Tibial nerve (tissue), 4 donors: ENCODE data around the gene GPS1.

Experiments
- CTCF ChIP-seq, 5 experiments: fragments of 200-600 bp in 3 of 5; fragments of 450-650 bp in 2 of 5; sonication (generic) in 3 of 5; IDR thresholded peaks; one replicate each; pipeline ENCODE4 v1.5.1; 2016 to 2019; ENCODE audit warnings: antibody characterized with exemption in 5 of 5, mild to moderate bottlenecking in 3 of 5, moderate library complexity in 2 of 5
- EP300 ChIP-seq, 2 donors: sonication (generic); formaldehyde crosslinking; IDR thresholded peaks; one replicate each; pipeline ENCODE4 v1.6.1; 2017; ENCODE audit warnings: antibody characterized with exemption in 2 of 2, mild to moderate bottlenecking in 1 of 2
- POLR2A ChIP-seq, 2 donors: fragments of 450-650 bp; IDR thresholded peaks; one replicate each; pipeline ENCODE4 v1.6.1; 2017; ENCODE audit warnings: antibody characterized with exemption in 2 of 2, mild to moderate bottlenecking in 2 of 2, moderate library complexity in 2 of 2

GRCh38 chr17:82081966-82082365 is 30.3 kb downstream of the GPS1 start:
- no peak for TF ChIP-seq CTCF (IDR thresholded peaks at IDR 0.05)
- no peak for TF ChIP-seq POLR2A (IDR thresholded peaks at IDR 0.05)
- TF ChIP-seq EP300 (IDR thresholded peaks at IDR 0.05) = no peak
